ENCODE data around the gene PIP4K2B. TPM values are rescaled to one million over a fixed set of nuclear protein-coding genes. Genes with fewer than 3 reads are reported as not detected.
"Not testable (repeated sequence)": the region's sequence is repeated elsewhere in the genome, so short reads cannot be mapped to it uniquely, and the experiment has no call there.

The PIP4K2B gene
- total RNA-seq, 1 donor: 55.5 TPM

GRCh38 chr17:38731526-38732294, 67.6 kb downstream of the PIP4K2B start:
- no peak for DNase-seq (ENCODE audit: low read depth in 2 of 3, low spot score in 2 of 3)

GRCh38 chr17:38730526-38731379, 68.6 kb downstream of the PIP4K2B start:
- DNase-seq (ENCODE audit: low read depth in 2 of 3, low spot score in 2 of 3): no peak

- DNase-seq (ENCODE audit: low read depth in 2 of 3, low spot score in 2 of 3): peak; percentile 76 to 86 (median 81)
These were observed 69.3 kb downstream of the PIP4K2B start, which contains the start of gene CISD3 for GRCh38 chr17:38729886-38730525. Gene CISD3, plus strand, starts transcription at chr17:38730341. Its CDS starts 18 bp downstream, at chr17:38730359.

GRCh38 chr17:38729368-38729885, 69.9 kb downstream of the PIP4K2B start:
- DNase-seq (ENCODE audit: low read depth in 2 of 3, low spot score in 2 of 3): no peak

GRCh38 chr17:38728290-38728831, 71.0 kb downstream of the PIP4K2B start:
- DNase-seq (ENCODE audit: low read depth in 2 of 3, low spot score in 2 of 3): peak in 1 of 3 donors; percentile 56

- no peak for DNase-seq (ENCODE audit: low read depth in 2 of 3, low spot score in 2 of 3)
These were observed 71.6 kb downstream of the PIP4K2B start for GRCh38 chr17:38727736-38728135.

GRCh38 chr17:38726145-38726544, 73.2 kb downstream of the PIP4K2B start:
- not testable (repeated sequence) for DNase-seq (ENCODE audit: low read depth in 2 of 3, low spot score in 2 of 3)

- DNase-seq (ENCODE audit: low read depth in 2 of 3, low spot score in 2 of 3): no peak
These were observed 74.3 kb downstream of the PIP4K2B start for GRCh38 chr17:38725066-38725465.

- peak in 1 of 3 donors; percentile 67 for DNase-seq (ENCODE audit: low read depth in 2 of 3, low spot score in 2 of 3)
These were observed 74.9 kb downstream of the PIP4K2B start for GRCh38 chr17:38724337-38724988.

- no peak for DNase-seq (ENCODE audit: low read depth in 2 of 3, low spot score in 2 of 3)
These were observed 77.6 kb downstream of the PIP4K2B start for GRCh38 chr17:38721802-38722201.

GRCh38 chr17:38720941-38721340, 78.4 kb downstream of the PIP4K2B start:
- DNase-seq (ENCODE audit: low read depth in 2 of 3, low spot score in 2 of 3): no peak

GRCh38 chr17:38719943-38720641, 79.3 kb downstream of the PIP4K2B start:
- no peak for DNase-seq (ENCODE audit: low read depth in 2 of 3, low spot score in 2 of 3)

- DNase-seq (ENCODE audit: low read depth in 2 of 3, low spot score in 2 of 3): no peak
These were observed 79.9 kb downstream of the PIP4K2B start for GRCh38 chr17:38719289-38719942.

GRCh38 chr17:38717139-38717745, 82.1 kb downstream of the PIP4K2B start:
- DNase-seq (ENCODE audit: low read depth in 2 of 3, low spot score in 2 of 3): no peak

GRCh38 chr17:38716368-38717005, 82.9 kb downstream of the PIP4K2B start:
- DNase-seq (ENCODE audit: low read depth in 2 of 3, low spot score in 2 of 3): no peak
